Measurements from ENCODE around the gene LGALS13. TPM values are rescaled to one million over a fixed set of nuclear protein-coding genes. Genes with fewer than 3 reads are reported as not detected.

LGALS13 gene
- total RNA-seq, 4 donors from 2014 or later, result not detected

GRCh38 chr19:39599116-39599515 lies 3.2 kb upstream of the LGALS13 start:
- H3K4me3 ChIP-seq, result no peak overlapping the region
- no peak for TF ChIP-seq CTCF (IDR thresholded peaks at IDR 0.05)
- TF ChIP-seq POLR2A (IDR thresholded peaks at IDR 0.05), result no peak

GRCh38 chr19:39603825-39604224 lies 1.5 kb downstream of the LGALS13 start:
- DNase-seq, result no peak
- Histone ChIP-seq H3K36me3 (no peaks in the 10 kb centered on the region), H3K9me3 (no peaks in the 10 kb centered on the region), H3K27ac (no peak overlapping the region), H3K4me1 (no peaks in the 10 kb centered on the region), H3K27me3 (no peaks in the 10 kb centered on the region), H3K4me3 (no peak overlapping the region)
- no peak for TF ChIP-seq POLR2A (IDR thresholded peaks at IDR 0.05)
- no peak for TF ChIP-seq CTCF (IDR thresholded peaks at IDR 0.05)

More at GRCh38 chr19:39599116-39599515, 3.2 kb upstream of the LGALS13 start:
- Histone ChIP-seq H3K27me3 (no peaks in the 10 kb centered on the region), H3K9me3 (no peaks in the 10 kb centered on the region), H3K4me1 (no peaks in the 10 kb centered on the region), H3K36me3 (no peaks in the 10 kb centered on the region), H3K27ac (no peak overlapping the region)
- DNase-seq, result no peak

GRCh38 chr19:39607021-39607420 lies 4.7 kb downstream of the LGALS13 start:
- Histone ChIP-seq H3K4me3 (no peak overlapping the region), H3K27me3 (no peaks in the 10 kb centered on the region), H3K27ac (no peak overlapping the region), H3K4me1 (no peaks in the 10 kb centered on the region), H3K36me3 (no peaks in the 10 kb centered on the region), H3K9me3 (no peaks in the 10 kb centered on the region)
- no peak for DNase-seq
- TF ChIP-seq POLR2A (IDR thresholded peaks at IDR 0.05) (no peak), CTCF (IDR thresholded peaks at IDR 0.05) (no peak)

DNA sequence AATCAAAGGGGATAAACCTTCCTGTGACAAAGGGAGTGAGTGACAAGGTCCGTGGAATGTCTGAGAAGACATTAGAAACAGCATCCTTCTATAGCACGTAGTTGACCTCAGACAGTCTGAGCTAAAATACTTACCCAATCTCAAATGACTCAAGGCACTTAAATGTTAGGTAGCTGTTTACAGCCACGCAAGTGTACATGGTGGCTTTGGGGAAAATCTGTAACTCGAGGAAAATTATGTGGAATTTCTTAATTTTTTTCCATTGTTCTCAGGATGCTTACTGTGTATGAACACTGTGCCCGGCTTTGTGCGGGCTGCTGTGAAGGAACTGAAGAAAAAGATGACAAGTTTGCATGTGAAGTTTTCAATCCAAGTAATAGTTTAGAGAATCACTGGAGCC lies 5.2 kb downstream of the LGALS13 start:
- H3K27me3 ChIP-seq, result no peaks in the 10 kb centered on the region
- TF ChIP-seq CTCF (IDR thresholded peaks at IDR 0.05), result no peak
- TF ChIP-seq POLR2A (IDR thresholded peaks at IDR 0.05), result no peak
- H3K4me3 ChIP-seq, result no peak overlapping the region
- no peaks in the 10 kb centered on the region for H3K9me3 ChIP-seq
- no peak overlapping the region for H3K27ac ChIP-seq
- no peaks in the 10 kb centered on the region for H3K4me1 ChIP-seq
- H3K36me3 ChIP-seq, result no peaks in the 10 kb centered on the region
- DNase-seq, result no peak

DNA sequence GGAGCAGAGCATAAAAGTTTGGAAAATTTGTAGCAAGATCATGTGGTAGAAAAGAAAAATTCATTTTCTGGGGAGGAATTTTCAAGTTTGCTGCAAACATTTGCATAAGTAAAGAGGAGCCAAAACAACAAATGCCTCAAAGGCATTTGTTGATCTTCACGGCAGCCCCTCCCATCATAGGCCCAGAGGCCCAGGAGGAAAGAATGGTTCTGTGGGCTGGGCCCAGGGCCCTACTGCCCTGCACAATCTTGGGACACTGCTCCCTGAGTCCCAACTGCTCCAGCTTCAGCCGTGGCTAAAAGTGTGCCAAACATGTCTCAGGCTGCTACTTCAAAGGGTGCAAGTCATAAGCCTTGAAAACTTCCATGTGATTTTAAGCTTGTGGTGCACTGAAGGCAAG lies 11.3 kb downstream of the LGALS13 start:
- no peak for TF ChIP-seq CTCF (IDR thresholded peaks at IDR 0.05)
- TF ChIP-seq POLR2A (IDR thresholded peaks at IDR 0.05), result no peak
- H3K9me3 ChIP-seq, result peaks cover 0 to 8% (median 0%) of the 10 kb centered on the region in 4 donors

DNA sequence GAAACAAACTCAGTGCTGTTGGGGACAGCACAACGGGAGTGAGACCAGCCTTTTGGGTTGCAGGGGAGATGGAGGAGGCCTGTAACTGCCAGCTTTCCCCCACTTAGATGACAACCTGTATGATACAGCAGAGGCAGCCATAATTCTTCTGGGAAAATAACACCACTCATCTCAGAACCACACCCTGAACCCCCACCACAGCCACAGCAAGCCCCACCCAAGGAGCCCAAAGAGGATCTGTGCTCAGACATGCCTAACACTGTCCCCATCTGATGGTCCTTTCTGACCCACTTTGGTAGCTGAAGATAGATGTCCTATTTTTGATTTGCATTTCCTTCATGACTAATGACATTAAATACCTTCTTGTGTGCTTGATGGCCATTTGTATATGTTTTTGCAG lies 15.4 kb downstream of the LGALS13 start:
- no peak for TF ChIP-seq POLR2A (IDR thresholded peaks at IDR 0.05)
- TF ChIP-seq CTCF (IDR thresholded peaks at IDR 0.05), result no peak
- H3K36me3 ChIP-seq, result no peaks in the 10 kb centered on the region

More for the DNA sequence above, 11.3 kb downstream of the LGALS13 start:
- no peaks in the 10 kb centered on the region for H3K27me3 ChIP-seq
- H3K27ac ChIP-seq, result no peak overlapping the region
- H3K4me3 ChIP-seq, result no peak overlapping the region
- no peak for DNase-seq
- no peaks in the 10 kb centered on the region for H3K36me3 ChIP-seq
- no peaks in the 10 kb centered on the region for H3K4me1 ChIP-seq

More for the DNA sequence above, 15.4 kb downstream of the LGALS13 start:
- Histone ChIP-seq H3K4me1 (no peaks in the 10 kb centered on the region), H3K4me3 (no peak overlapping the region), H3K9me3 (peaks cover 0 to 8% (median 0%) of the 10 kb centered on the region in 4 donors), H3K27ac (no peak overlapping the region), H3K27me3 (no peaks in the 10 kb centered on the region)
- DNase-seq, result no peak
